NCI-H524 (cell line): ENCODE data around the gene ASTN2.
A peak's percentile ranks its signal among the peaks of the same experiment; 100 is the strongest.

ENCODE experiments used
- DNase-seq, 2 experiments: peaks; one replicate each; lab custom pipeline; 2025; lab: John Stamatoyannopoulos, UW

Gene ASTN2

GRCh38 chr9:117178596-117179375 lies 236.1 kb downstream of the ASTN2 start:
- DNase-seq: peak; percentile 60 to 80

GRCh38 chr9:117170567-117170966 lies 244.3 kb downstream of the ASTN2 start:
- DNase-seq: no peak

GRCh38 chr9:117169089-117169621 lies 245.7 kb downstream of the ASTN2 start:
- DNase-seq: no peak

GRCh38 chr9:117164512-117164911 lies 250.3 kb downstream of the ASTN2 start:
- no peak for DNase-seq

GRCh38 chr9:117160254-117160653 lies 254.6 kb downstream of the ASTN2 start:
- peak in 1 of 2 experiments; percentile 59 for DNase-seq

GRCh38 chr9:117156771-117157535 lies 257.9 kb downstream of the ASTN2 start:
- peak in 1 of 2 experiments; percentile 49 for DNase-seq

GRCh38 chr9:117156144-117156688 lies 258.6 kb downstream of the ASTN2 start:
- peak; percentile 89 to 99 for DNase-seq

- DNase-seq: no peak
Measured at GRCh38 chr9:117153021-117153420, 261.8 kb downstream of the ASTN2 start.

- DNase-seq: peak; percentile 24 to 76
Measured at GRCh38 chr9:117151716-117152115, 263.1 kb downstream of the ASTN2 start.

GRCh38 chr9:117149996-117150395 lies 264.9 kb downstream of the ASTN2 start:
- no peak for DNase-seq

GRCh38 chr9:117145811-117146490 lies 268.9 kb downstream of the ASTN2 start:
- DNase-seq: peak; percentile 92 to 97

- no peak for DNase-seq
Measured at GRCh38 chr9:117145081-117145480, 269.8 kb downstream of the ASTN2 start.

GRCh38 chr9:117138231-117138630 lies 276.6 kb downstream of the ASTN2 start:
- no peak for DNase-seq

GRCh38 chr9:117136461-117136860 lies 278.4 kb downstream of the ASTN2 start:
- no peak for DNase-seq

GRCh38 chr9:117135501-117136098 lies 279.3 kb downstream of the ASTN2 start:
- no peak for DNase-seq

GRCh38 chr9:117134826-117135500 lies 279.9 kb downstream of the ASTN2 start:
- DNase-seq: no peak

GRCh38 chr9:117126871-117127270 lies 288.0 kb downstream of the ASTN2 start:
- no peak for DNase-seq

GRCh38 chr9:117125531-117125930 lies 289.3 kb downstream of the ASTN2 start:
- DNase-seq: no peak

- DNase-seq: no peak
Measured at GRCh38 chr9:117123729-117124128, 291.1 kb downstream of the ASTN2 start.

GRCh38 chr9:117122953-117123352 lies 291.9 kb downstream of the ASTN2 start:
- DNase-seq: no peak

- DNase-seq: no peak
Measured at GRCh38 chr9:117122102-117122501, 292.8 kb downstream of the ASTN2 start.
